ENCODE data around the gene TSEN34.
"Not testable (repeated sequence)": the region's sequence is repeated elsewhere in the genome, so short reads cannot be mapped to it uniquely, and the experiment has no call there.

Gene TSEN34

DNA sequence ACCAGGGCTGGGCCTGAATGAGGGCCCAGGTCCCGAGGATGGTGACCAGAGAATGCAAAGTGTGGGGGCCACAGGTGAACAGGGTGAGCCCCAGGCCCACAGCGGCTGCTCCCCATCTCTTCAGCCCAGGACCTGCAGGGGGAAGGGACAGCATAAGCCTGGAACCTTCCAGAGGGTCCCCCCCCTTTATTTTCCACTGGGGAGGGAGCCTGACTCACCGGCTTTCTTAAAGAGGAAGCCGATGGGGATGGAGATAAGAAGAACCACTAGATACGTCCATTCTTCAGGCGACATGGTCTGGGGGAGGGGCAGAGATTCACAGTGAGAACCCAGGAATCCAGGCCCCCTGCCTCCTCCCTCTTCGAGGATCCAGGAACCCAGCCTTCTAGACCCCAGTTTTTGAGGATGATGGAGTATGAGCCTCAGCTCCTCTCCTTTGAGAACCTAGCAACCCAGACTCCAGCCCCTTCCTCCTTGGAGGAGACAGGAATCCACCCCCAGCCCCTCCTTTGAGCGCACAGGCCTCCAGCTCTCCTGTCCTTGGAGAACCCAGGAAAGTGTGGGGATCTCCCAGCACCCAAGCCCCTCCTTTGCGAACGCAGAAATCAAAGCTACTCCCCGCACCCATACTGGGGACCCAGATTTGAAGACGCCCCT is 2.8 kb upstream of the TSEN34 start:
- Histone ChIP-seq H3K4me1 (ENCODE audit: control insufficient read depth, insufficient read depth, low read length, unreplicated experiment) (peaks cover 8% of the 10 kb centered on the region), H3K27ac (ENCODE audit: low read depth, low read length) (peak overlapping the region; percentile 99), H3K79me2 (ENCODE audit: control insufficient read depth, insufficient read depth, low read length, unreplicated experiment) (peaks cover 44% of the 10 kb centered on the region), H3K4me3 (ENCODE audit: low read depth, low read length) (peak overlapping the region; percentile 85), H3K36me3 (ENCODE audit: insufficient read depth, low read length) (0 out of 2 replicates have a peak, but pooled peaks cover under 1% of the 10 kb centered on the region), H3K27me3 (ENCODE audit: insufficient read depth, low read length) (no peaks in the 10 kb centered on the region), H2AFZ (ENCODE audit: low read length, unreplicated experiment) (no peak overlapping the region)

DNA sequence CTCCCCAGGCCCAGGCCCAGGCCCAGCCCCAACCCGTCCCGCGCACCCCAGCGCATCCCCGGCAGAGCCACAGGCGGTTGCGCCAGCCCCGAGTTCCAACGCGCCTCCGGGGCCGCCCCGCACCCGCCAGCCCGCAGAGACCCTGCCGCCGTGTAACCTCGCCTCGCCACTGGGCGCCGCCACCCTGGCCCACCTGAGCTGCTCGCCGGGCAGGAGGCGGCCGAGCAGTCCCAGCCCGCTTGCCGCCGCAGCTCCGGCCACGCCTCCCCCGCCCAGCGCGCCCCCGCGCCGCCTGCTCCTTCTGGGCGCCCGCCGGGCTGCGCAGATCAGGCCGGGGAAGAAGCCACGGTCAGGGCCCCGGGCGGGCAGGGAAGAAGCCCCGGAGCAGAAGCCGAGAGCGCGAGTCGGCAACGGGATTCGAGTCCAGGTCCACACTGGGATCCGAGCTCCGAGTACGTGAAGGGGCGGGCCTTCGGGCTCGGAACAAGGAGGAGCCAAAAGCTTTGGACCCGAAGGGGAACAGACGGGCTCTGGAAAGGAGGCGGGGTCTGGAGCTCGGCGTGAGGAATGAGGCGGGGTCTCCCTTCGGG is 1.9 kb upstream of the TSEN34 start, which contains the start of gene MBOAT7:
Gene MBOAT7, minus strand, starts transcription at position 436 of the 590 bp plus-strand sequence. CDS start 1,072 bp downstream, outside the sequence.
- Histone ChIP-seq H3K4me3 (ENCODE audit: low read depth, low read length) (peak within 1 kb of the TSS; percentile 98), H3K27me3 (ENCODE audit: insufficient read depth, low read length) (no peaks in the 10 kb centered on the region), H3K36me3 (ENCODE audit: insufficient read depth, low read length) (no peaks in the 10 kb centered on the region), H3K27ac (ENCODE audit: low read depth, low read length) (peak within 1 kb of the TSS; percentile 99), H3K79me2 (ENCODE audit: control insufficient read depth, insufficient read depth, low read length, unreplicated experiment) (peaks cover 45% of the 10 kb centered on the region), H2AFZ (ENCODE audit: low read length, unreplicated experiment) (peak within 1 kb of the TSS; percentile 76), H3K4me1 (ENCODE audit: control insufficient read depth, insufficient read depth, low read length, unreplicated experiment) (peaks cover 8% of the 10 kb centered on the region)

DNA sequence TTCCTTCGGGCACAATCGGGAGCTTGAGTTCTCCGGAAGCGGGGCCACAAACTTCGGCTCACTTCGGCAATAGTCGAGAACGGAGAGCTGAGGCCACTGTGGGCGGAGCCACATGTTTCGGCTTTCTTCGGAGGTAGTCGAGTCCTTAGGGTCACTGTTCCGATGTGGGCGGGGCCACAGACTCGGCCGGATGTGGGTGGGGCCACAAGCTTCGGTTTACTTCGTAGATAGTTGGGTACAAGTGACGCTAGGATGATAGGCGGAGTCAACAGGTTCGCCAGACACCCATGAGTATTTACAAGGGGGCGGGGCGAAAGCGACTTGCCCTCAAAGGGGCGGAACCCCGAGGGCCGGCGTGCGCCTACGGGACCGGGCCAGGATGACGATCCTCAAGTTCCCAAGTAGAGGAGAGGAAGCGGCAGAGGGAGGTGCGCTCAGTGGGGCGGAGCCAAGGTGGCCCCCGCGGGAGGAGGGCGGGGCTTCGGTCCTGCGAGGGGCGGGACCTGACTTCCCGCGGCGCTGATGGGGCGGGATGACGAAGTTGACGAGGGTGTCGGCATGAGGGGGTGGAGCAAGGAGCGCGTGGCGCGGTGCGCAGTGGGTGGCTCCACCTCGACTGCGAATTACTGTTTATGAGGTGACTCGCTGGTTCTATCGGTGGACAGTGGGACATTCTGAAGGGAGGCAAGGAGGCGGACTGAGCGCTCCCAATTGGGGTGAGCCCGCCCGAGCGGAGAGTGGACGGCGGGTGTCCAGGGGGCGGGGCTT is 1.2 kb upstream of the TSEN34 start:
- H3K4me1 ChIP-seq (ENCODE audit: control insufficient read depth, insufficient read depth, low read length, unreplicated experiment) = peaks cover 8% of the 10 kb centered on the region
- H3K79me2 ChIP-seq (ENCODE audit: control insufficient read depth, insufficient read depth, low read length, unreplicated experiment) = peaks cover 45% of the 10 kb centered on the region
- H2AFZ ChIP-seq (ENCODE audit: low read length, unreplicated experiment) = peak overlapping the region; percentile 52

DNA sequence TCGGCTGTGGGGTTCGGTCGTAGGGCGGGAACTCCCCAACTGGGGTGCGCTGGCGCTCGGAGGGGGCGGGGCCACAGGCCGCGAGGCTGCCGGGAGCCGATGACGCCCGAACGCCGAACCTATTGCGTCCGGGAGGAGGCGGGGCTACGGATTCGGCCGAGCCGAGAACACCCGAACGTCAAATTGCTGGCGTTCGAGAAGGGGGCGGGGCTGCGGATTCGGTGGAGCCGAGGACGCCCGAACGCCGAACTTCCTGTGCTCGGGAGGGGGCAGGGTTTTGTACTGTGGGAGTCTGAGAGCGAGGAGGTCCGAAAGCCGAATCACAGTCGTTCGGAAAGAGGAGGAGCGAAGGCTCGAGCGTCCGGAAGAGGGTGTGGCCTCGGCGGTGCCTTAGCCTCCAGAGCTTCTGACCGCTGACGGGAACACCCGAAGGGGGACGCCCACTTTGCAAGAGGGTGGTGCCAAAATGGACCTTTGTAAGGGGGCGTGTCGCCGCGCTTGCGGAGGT is 551 bp upstream of the TSEN34 start:
- H3K27ac ChIP-seq (ENCODE audit: low read depth, low read length) = peak overlapping the region; percentile 99
- H3K4me3 ChIP-seq (ENCODE audit: low read depth, low read length) = peak overlapping the region; percentile 98
- H3K27me3 ChIP-seq (ENCODE audit: insufficient read depth, low read length) = no peaks in the 10 kb centered on the region
- peak overlapping the region; percentile 89 for H2AFZ ChIP-seq (ENCODE audit: low read length, unreplicated experiment)
- H3K79me2 ChIP-seq (ENCODE audit: control insufficient read depth, insufficient read depth, low read length, unreplicated experiment) = peaks cover 45% of the 10 kb centered on the region
- H3K36me3 ChIP-seq (ENCODE audit: insufficient read depth, low read length) = no peaks in the 10 kb centered on the region
- peaks cover 8% of the 10 kb centered on the region for H3K4me1 ChIP-seq (ENCODE audit: control insufficient read depth, insufficient read depth, low read length, unreplicated experiment)

More for the DNA sequence above, 1.2 kb upstream of the TSEN34 start:
- Histone ChIP-seq H3K27me3 (ENCODE audit: insufficient read depth, low read length) (no peaks in the 10 kb centered on the region), H3K27ac (ENCODE audit: low read depth, low read length) (peak overlapping the region; percentile 99), H3K36me3 (ENCODE audit: insufficient read depth, low read length) (no peaks in the 10 kb centered on the region), H3K4me3 (ENCODE audit: low read depth, low read length) (peak overlapping the region; percentile 98)

DNA sequence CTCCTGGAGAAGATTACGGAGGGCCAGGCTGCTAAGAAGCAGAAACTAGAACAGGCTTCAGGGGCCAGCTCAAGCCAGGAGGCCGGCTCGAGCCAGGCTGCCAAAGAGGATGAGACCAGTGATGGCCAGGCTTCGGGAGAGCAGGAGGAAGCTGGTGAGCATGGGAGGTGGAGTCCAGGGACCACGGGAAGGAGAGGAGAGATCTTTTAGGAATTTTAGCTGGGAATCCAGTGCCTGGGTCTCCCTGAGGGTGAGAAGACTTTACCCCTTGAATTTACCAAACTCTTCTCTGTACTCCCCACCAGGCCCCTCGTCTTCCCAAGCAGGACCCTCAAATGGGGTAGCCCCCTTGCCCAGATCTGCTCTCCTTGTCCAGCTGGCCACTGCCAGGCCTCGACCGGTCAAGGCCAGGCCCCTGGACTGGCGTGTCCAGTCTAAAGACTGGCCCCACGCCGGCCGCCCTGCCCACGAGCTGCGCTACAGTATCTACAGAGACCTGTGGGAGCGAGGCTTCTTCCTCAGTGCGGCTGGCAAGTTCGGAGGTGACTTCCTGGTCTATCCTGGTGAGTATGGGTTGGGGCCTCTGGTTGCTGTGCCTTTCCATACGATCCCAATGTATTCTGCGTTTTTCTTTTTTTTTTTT is 824 bp downstream of the TSEN34 start:
- peak overlapping the region; percentile 99 for H3K27ac ChIP-seq (ENCODE audit: low read depth, low read length)
- H3K4me3 ChIP-seq (ENCODE audit: low read depth, low read length) = peak overlapping the region; percentile 98
- H3K4me1 ChIP-seq (ENCODE audit: control insufficient read depth, insufficient read depth, low read length, unreplicated experiment) = peaks cover 8% of the 10 kb centered on the region
- peak overlapping the region; percentile 89 for H2AFZ ChIP-seq (ENCODE audit: low read length, unreplicated experiment)
- H3K27me3 ChIP-seq (ENCODE audit: insufficient read depth, low read length) = no peaks in the 10 kb centered on the region
- H3K79me2 ChIP-seq (ENCODE audit: control insufficient read depth, insufficient read depth, low read length, unreplicated experiment) = peaks cover 38% of the 10 kb centered on the region
- no peaks in the 10 kb centered on the region for H3K36me3 ChIP-seq (ENCODE audit: insufficient read depth, low read length)

DNA sequence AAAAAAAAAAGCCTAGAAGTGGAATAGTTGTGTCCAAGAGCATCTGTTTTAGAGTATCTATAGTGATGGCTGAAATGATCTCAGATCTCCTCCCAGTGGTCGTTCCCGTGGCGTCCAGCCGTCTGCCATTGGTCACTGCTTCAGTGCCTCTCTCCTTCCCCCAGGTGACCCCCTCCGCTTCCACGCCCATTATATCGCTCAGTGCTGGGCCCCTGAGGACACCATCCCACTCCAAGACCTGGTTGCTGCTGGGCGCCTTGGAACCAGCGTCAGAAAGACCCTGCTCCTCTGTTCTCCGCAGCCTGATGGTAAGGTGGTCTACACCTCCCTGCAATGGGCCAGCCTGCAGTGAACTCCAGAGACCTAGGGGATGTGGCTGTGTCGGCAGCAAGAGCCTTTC is 1.9 kb downstream of the TSEN34 start:
- H2AFZ ChIP-seq (ENCODE audit: low read length, unreplicated experiment) = no peak overlapping the region
- peaks cover 29% of the 10 kb centered on the region for H3K79me2 ChIP-seq (ENCODE audit: control insufficient read depth, insufficient read depth, low read length, unreplicated experiment)
- H3K27me3 ChIP-seq (ENCODE audit: insufficient read depth, low read length) = no peaks in the 10 kb centered on the region
- H3K4me3 ChIP-seq (ENCODE audit: low read depth, low read length) = no peak overlapping the region
- peaks cover 8% of the 10 kb centered on the region for H3K4me1 ChIP-seq (ENCODE audit: control insufficient read depth, insufficient read depth, low read length, unreplicated experiment)
- no peaks in the 10 kb centered on the region for H3K36me3 ChIP-seq (ENCODE audit: insufficient read depth, low read length)
- H3K27ac ChIP-seq (ENCODE audit: low read depth, low read length) = no peak overlapping the region

DNA sequence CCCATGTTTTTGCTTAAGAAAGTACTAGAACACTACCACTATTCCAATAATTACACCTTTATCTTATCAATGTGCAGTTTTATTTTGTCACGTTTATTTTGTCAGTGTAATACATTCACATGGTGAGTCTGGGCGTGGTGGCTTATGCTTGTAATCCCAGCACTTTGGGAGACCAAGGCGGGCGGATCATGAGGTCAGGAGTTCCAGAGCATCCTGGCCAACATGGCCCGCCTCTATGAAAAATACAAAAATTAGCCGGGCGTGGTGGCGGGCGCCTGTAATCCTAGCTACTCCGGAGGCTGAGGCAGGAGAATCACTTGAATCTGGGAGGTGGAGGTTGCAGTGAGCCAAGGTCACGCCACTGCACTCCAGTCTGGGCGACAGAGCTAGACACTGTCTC is 3.4 kb downstream of the TSEN34 start:
- not testable (repeated sequence) for H3K4me3 ChIP-seq (ENCODE audit: low read depth, low read length); H3K27me3 ChIP-seq (ENCODE audit: insufficient read depth, low read length); H2AFZ ChIP-seq (ENCODE audit: low read length, unreplicated experiment); H3K36me3 ChIP-seq (ENCODE audit: insufficient read depth, low read length); H3K4me1 ChIP-seq (ENCODE audit: control insufficient read depth, insufficient read depth, low read length, unreplicated experiment); H3K27ac ChIP-seq (ENCODE audit: low read depth, low read length)
- peaks cover 18% of the 10 kb centered on the region for H3K79me2 ChIP-seq (ENCODE audit: control insufficient read depth, insufficient read depth, low read length, unreplicated experiment)

DNA sequence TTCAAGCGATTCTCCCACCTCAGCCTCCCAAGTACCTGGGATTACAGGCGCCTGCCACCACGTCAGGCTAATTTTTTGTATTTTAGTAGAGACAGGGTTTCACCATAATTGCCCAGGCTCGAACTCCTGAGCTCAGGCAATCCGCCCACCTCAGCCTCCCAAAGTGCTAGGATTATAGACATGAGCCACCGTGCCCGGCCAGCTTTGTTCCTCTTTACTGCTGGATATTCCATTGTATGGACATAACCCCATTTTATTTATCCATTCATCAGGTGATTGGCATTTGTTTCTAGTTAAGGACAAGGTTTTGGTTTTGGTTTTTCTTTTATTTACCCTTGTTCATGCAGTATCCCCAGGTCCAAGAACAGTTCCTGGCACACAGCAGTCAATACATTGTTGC is 5.4 kb downstream of the TSEN34 start:
- Histone ChIP-seq H3K4me3 (ENCODE audit: low read depth, low read length) (no peak overlapping the region), H3K79me2 (ENCODE audit: control insufficient read depth, insufficient read depth, low read length, unreplicated experiment) (peaks cover 24% of the 10 kb centered on the region), H2AFZ (ENCODE audit: low read length, unreplicated experiment) (no peak overlapping the region), H3K4me1 (ENCODE audit: control insufficient read depth, insufficient read depth, low read length, unreplicated experiment) (peaks cover 8% of the 10 kb centered on the region), H3K27me3 (ENCODE audit: insufficient read depth, low read length) (no peaks in the 10 kb centered on the region), H3K27ac (ENCODE audit: low read depth, low read length) (no peak overlapping the region), H3K36me3 (ENCODE audit: insufficient read depth, low read length) (peaks cover 4% of the 10 kb centered on the region)

DNA sequence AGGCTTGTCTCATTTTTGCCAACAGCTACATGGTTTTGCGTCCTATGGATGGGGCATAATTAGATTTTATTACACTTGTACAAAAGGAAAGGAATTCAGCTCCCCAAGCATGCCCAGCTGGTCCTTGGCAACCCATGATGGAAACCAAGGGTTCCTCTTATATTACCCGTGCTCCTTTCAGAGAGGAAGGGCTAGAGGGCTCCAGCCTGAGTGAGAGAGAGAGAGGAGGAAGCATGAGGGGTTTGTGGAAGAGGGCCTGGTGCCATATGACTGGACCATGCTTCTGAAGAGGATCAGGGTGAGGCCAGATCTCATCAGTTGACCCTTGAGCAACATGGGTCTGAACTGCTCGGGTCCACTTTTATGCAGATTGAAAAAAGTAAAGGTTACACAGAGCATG is 6.0 kb downstream of the TSEN34 start:
- Histone ChIP-seq H3K36me3 (ENCODE audit: insufficient read depth, low read length) (peaks cover 10% of the 10 kb centered on the region), H3K79me2 (ENCODE audit: control insufficient read depth, insufficient read depth, low read length, unreplicated experiment) (peaks cover 24% of the 10 kb centered on the region), H3K4me3 (ENCODE audit: low read depth, low read length) (no peak overlapping the region), H2AFZ (ENCODE audit: low read length, unreplicated experiment) (no peak overlapping the region), H3K27me3 (ENCODE audit: insufficient read depth, low read length) (no peaks in the 10 kb centered on the region), H3K27ac (ENCODE audit: low read depth, low read length) (no peak overlapping the region), H3K4me1 (ENCODE audit: control insufficient read depth, insufficient read depth, low read length, unreplicated experiment) (peaks cover 11% of the 10 kb centered on the region)

DNA sequence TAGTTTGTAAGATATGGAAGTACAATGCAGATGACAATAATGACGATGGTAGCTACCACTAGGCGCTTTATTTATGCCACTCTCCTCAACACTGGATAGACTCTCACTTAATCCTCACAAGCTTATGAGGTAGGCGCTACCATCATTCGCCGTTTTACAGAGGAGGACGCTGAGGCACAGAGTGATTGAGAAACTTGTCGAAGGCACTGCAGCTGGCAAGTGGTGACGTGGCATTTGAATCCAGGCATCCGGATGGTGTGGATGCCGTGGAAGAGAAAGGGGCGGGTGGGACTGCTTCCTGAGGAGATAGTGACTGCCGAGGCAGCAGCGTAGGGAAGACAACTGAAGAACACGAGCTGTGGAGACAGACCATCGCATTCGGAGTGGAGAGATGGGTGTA is 8.3 kb downstream of the TSEN34 start:
- no peak overlapping the region for H3K4me3 ChIP-seq (ENCODE audit: low read depth, low read length)
- H2AFZ ChIP-seq (ENCODE audit: low read length, unreplicated experiment) = no peak overlapping the region
- H3K27ac ChIP-seq (ENCODE audit: low read depth, low read length) = no peak overlapping the region

More for the DNA sequence above, 8.3 kb downstream of the TSEN34 start:
- Histone ChIP-seq H3K27me3 (ENCODE audit: insufficient read depth, low read length) (no peaks in the 10 kb centered on the region), H3K36me3 (ENCODE audit: insufficient read depth, low read length) (peaks cover 23% of the 10 kb centered on the region), H3K4me1 (ENCODE audit: control insufficient read depth, insufficient read depth, low read length, unreplicated experiment) (peaks cover 22% of the 10 kb centered on the region), H3K79me2 (ENCODE audit: control insufficient read depth, insufficient read depth, low read length, unreplicated experiment) (peaks cover 34% of the 10 kb centered on the region)

Measured in ACC112 (cell line).